Large intestine (tissue), 12 donors: Measurements from ENCODE around the gene XIRP2. TPM values are rescaled to one million over a fixed set of nuclear protein-coding genes. Genes with fewer than 3 reads are reported as not detected.

Experiments used
- DNase-seq, 2 donors: peaks; one replicate each; pipeline versions ENCODE4 v3.0.0 to v3.0.0-alpha.2; 2013
- H3K27ac ChIP-seq: one replicate; pipeline ENCODE4 v1.5.1; 2013; ENCODE audit warnings: low read length
- H3K27me3 ChIP-seq: 2 replicates; pipeline ENCODE4 v1.6.1; 2013; ENCODE audit warnings: low read length; ENCODE audit not compliant: control insufficient read depth, insufficient read depth
- H3K36me3 ChIP-seq: 2 replicates; pipeline ENCODE4 v1.6.1; 2013; ENCODE audit warnings: low read length; ENCODE audit not compliant: control insufficient read depth, insufficient read depth
- H3K4me1 ChIP-seq: one replicate; pipeline ENCODE4 v1.6.1; 2013; ENCODE audit warnings: low read length; ENCODE audit not compliant: control insufficient read depth, insufficient read depth
- H3K4me3 ChIP-seq: one replicate; pipeline ENCODE4 v1.5.1; 2013; ENCODE audit warnings: low read length
- H3K9me3 ChIP-seq: one replicate; pipeline ENCODE4 v1.6.1; 2013; ENCODE audit warnings: mild to moderate bottlenecking, low read depth, low read length, moderate library complexity; ENCODE audit not compliant: control insufficient read depth
- WGBS: methylation state at CpG from one replicate; pipeline ENCODE4 v1.1.5; 2013; ENCODE audit warnings: low lambda C conversion rate; ENCODE audit not compliant: insufficient coverage; 5-methylcytosine and 5-hydroxymethylcytosine counted together
- long read RNA-seq, 11 donors: transcript quantifications; one replicate each; lab custom pipeline, GENCODE V29; 2026
- polyA plus RNA-seq: library from polyadenylated mRNA; unstranded; fragments of 120-200 nt; gene quantifications from one replicate; pipeline ENCODE4 v1.2.1, GENCODE V29; 2013

XIRP2 gene
- polyA plus RNA-seq: 0.22 TPM
- long read RNA-seq, donor 1: 0 reads
- long read RNA-seq, donor 2: 0 reads
- long read RNA-seq, donor 3: 0 reads
- long read RNA-seq, donor 4: 0 reads
- long read RNA-seq, donor 5: 0 reads
- long read RNA-seq, donor 6: 0 reads
- long read RNA-seq, donor 7: 0 reads
- long read RNA-seq, donor 8: 0 reads
- long read RNA-seq, donor 9: 0 reads
- long read RNA-seq, donor 10: 0 reads
- long read RNA-seq, donor 11: 0 reads

- WGBS: 100% methylated on average over 1 of the region's 2 CpGs
- Histone ChIP-seq H3K9me3 (no peaks in the 10 kb centered on the region), H3K27ac (no peak within 1 kb of the TSS), H3K36me3 (no peaks in the 10 kb centered on the region), H3K4me1 (no peaks in the 10 kb centered on the region), H3K4me3 (no peak within 1 kb of the TSS), H3K27me3 (no peaks in the 10 kb centered on the region)
- no peak for DNase-seq
These were observed at the start of gene XIRP2 for GRCh38 chr2:166888180-166888579. Gene XIRP2 (plus strand): TSS chr2:166888480. CDS start chr2:166903483, 15,003 bp downstream.

- no peaks in the 10 kb centered on the region for H3K27me3 ChIP-seq
- no peak for DNase-seq
- H3K4me3 ChIP-seq: no peak overlapping the region
- H3K4me1 ChIP-seq: no peaks in the 10 kb centered on the region
- H3K36me3 ChIP-seq: no peaks in the 10 kb centered on the region
- no peaks in the 10 kb centered on the region for H3K9me3 ChIP-seq
- no peak overlapping the region for H3K27ac ChIP-seq
- 73% methylated on average over 2 of the region's 2 CpGs for WGBS
These were observed 47.1 kb upstream of the XIRP2 start for GRCh38 chr2:166841152-166841551.

- H3K4me3 ChIP-seq: no peak overlapping the region
- no peaks in the 10 kb centered on the region for H3K9me3 ChIP-seq
- no CpG with 5 or more reads among the region's 1 CpG for WGBS
- H3K27me3 ChIP-seq: no peaks in the 10 kb centered on the region
- no peaks in the 10 kb centered on the region for H3K4me1 ChIP-seq
- H3K27ac ChIP-seq: no peak overlapping the region
- no peaks in the 10 kb centered on the region for H3K36me3 ChIP-seq
- DNase-seq: no peak
These were observed 46.6 kb upstream of the XIRP2 start for GRCh38 chr2:166841679-166842078.

GRCh38 chr2:166844111-166844510, 44.2 kb upstream of the XIRP2 start:
- no peaks in the 10 kb centered on the region for H3K36me3 ChIP-seq
- H3K27me3 ChIP-seq: no peaks in the 10 kb centered on the region
- DNase-seq: no peak
- peaks cover 2% of the 10 kb centered on the region for H3K9me3 ChIP-seq
- H3K4me3 ChIP-seq: no peak overlapping the region
- 71% methylated on average over 1 of the region's 1 CpG for WGBS
- H3K27ac ChIP-seq: no peak overlapping the region
- no peaks in the 10 kb centered on the region for H3K4me1 ChIP-seq

- no peaks in the 10 kb centered on the region for H3K36me3 ChIP-seq
- no peak overlapping the region for H3K27ac ChIP-seq
- H3K4me3 ChIP-seq: no peak overlapping the region
- no peaks in the 10 kb centered on the region for H3K9me3 ChIP-seq
- 24% methylated on average over 2 of the region's 6 CpGs for WGBS
- no peaks in the 10 kb centered on the region for H3K27me3 ChIP-seq
- H3K4me1 ChIP-seq: no peaks in the 10 kb centered on the region
- DNase-seq: no peak
These were observed 25.7 kb upstream of the XIRP2 start for GRCh38 chr2:166862468-166863132.

GRCh38 chr2:166867874-166868514, 20.3 kb upstream of the XIRP2 start:
- WGBS: 50% methylated on average over 2 of the region's 10 CpGs
- Histone ChIP-seq H3K36me3 (no peaks in the 10 kb centered on the region), H3K4me1 (no peaks in the 10 kb centered on the region), H3K4me3 (no peak overlapping the region), H3K9me3 (no peaks in the 10 kb centered on the region), H3K27ac (no peak overlapping the region), H3K27me3 (no peaks in the 10 kb centered on the region)
- DNase-seq: no peak

GRCh38 chr2:166870346-166870745, 17.9 kb upstream of the XIRP2 start:
- 100% methylated on average over 1 of the region's 1 CpG for WGBS
- DNase-seq: no peak
- H3K27ac ChIP-seq: no peak overlapping the region

GRCh38 chr2:166881177-166881576, 7.1 kb upstream of the XIRP2 start:
- no peaks in the 10 kb centered on the region for H3K9me3 ChIP-seq
- no peaks in the 10 kb centered on the region for H3K4me1 ChIP-seq
- no peaks in the 10 kb centered on the region for H3K27me3 ChIP-seq
- 91% methylated on average over 1 of the region's 1 CpG for WGBS
- no peak overlapping the region for H3K4me3 ChIP-seq
- no peak overlapping the region for H3K27ac ChIP-seq
- no peaks in the 10 kb centered on the region for H3K36me3 ChIP-seq
- no peak for DNase-seq

More at GRCh38 chr2:166870346-166870745, 17.9 kb upstream of the XIRP2 start:
- no peaks in the 10 kb centered on the region for H3K4me1 ChIP-seq
- no peaks in the 10 kb centered on the region for H3K36me3 ChIP-seq
- no peaks in the 10 kb centered on the region for H3K9me3 ChIP-seq
- no peaks in the 10 kb centered on the region for H3K27me3 ChIP-seq
- no peak overlapping the region for H3K4me3 ChIP-seq

- Histone ChIP-seq H3K4me1 (no peaks in the 10 kb centered on the region), H3K36me3 (no peaks in the 10 kb centered on the region), H3K9me3 (no peaks in the 10 kb centered on the region), H3K27ac (no peak overlapping the region), H3K27me3 (no peaks in the 10 kb centered on the region), H3K4me3 (no peak overlapping the region)
- no peak for DNase-seq
- WGBS: no CpG with 5 or more reads among the region's 3 CpGs
These were observed 5.4 kb upstream of the XIRP2 start for GRCh38 chr2:166882851-166883250.

- H3K4me1 ChIP-seq: no peaks in the 10 kb centered on the region
- DNase-seq: no peak
- H3K27ac ChIP-seq: no peak overlapping the region
- H3K27me3 ChIP-seq: no peaks in the 10 kb centered on the region
- no peaks in the 10 kb centered on the region for H3K9me3 ChIP-seq
- H3K4me3 ChIP-seq: no peak overlapping the region
- no peaks in the 10 kb centered on the region for H3K36me3 ChIP-seq
- WGBS: 58% methylated on average over 2 of the region's 2 CpGs
These were observed 3.4 kb downstream of the XIRP2 start for GRCh38 chr2:166891727-166892126.
